ENCODE results near the gene LRRC10B.

LRRC10B gene

GRCh38 chr11:61549662-61550568 lies 41.4 kb downstream of the LRRC10B start:
- peak; percentile 67 to 88 for DNase-seq

DNA sequence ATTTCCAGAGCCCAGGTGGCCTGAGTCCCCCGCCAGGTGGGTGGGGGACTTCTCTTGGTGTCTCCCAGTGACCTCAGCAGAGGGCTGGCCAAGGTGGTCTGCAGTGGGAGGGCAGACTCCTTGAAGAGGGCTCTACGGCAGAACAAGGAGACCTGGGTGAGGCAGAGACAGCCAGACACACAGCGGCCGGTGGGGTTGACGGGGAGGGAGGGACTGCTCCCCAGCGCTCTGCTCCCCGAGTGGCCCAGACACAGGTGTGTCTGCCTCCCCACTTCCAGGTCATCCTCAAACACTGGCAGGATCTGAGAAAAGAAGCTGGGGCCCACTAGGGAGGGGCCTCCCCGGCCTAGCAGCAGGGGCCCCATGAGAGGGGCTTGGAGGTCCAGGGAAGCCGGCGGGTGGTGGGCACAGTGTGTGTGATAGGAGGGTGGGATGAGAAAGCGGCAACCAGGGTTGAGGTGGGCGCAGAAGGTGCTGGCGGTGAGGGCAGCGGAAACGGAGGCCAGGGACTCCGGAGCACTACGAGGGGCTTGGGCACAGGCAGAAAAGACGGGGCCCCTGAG lies 42.2 kb downstream of the LRRC10B start:
- DNase-seq = no peak

- DNase-seq = peak; percentile 89 to 94
Measured at GRCh38 chr11:61551634-61552033, 43.1 kb downstream of the LRRC10B start.

DNA sequence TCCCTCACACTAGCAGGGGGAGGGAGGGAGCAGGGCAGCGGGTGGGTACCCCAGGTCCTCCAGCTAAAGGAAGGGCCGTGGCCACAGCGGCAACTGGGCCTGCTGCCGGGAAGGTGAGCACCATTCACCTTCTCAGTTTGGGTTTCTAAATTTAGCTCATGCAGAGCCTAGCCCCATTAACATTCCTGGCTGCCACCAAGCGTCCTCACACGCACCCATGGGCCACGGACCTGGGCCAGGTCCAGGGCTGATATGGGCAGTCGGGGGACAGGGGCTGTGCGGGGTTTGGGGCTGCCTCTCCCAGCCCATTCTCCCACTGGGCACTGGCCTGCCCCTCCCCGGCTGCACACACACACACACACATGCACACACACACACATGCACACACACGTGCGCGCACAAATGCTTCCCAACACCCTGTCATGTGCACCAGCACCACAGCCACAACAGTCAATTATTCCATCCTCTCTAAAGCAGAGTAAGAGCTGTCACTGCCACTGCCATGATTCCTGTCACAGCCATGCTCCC lies 43.6 kb downstream of the LRRC10B start:
- no peak for DNase-seq

- DNase-seq = no peak
Measured at GRCh38 chr11:61553373-61554171, 45.0 kb downstream of the LRRC10B start.

DNA sequence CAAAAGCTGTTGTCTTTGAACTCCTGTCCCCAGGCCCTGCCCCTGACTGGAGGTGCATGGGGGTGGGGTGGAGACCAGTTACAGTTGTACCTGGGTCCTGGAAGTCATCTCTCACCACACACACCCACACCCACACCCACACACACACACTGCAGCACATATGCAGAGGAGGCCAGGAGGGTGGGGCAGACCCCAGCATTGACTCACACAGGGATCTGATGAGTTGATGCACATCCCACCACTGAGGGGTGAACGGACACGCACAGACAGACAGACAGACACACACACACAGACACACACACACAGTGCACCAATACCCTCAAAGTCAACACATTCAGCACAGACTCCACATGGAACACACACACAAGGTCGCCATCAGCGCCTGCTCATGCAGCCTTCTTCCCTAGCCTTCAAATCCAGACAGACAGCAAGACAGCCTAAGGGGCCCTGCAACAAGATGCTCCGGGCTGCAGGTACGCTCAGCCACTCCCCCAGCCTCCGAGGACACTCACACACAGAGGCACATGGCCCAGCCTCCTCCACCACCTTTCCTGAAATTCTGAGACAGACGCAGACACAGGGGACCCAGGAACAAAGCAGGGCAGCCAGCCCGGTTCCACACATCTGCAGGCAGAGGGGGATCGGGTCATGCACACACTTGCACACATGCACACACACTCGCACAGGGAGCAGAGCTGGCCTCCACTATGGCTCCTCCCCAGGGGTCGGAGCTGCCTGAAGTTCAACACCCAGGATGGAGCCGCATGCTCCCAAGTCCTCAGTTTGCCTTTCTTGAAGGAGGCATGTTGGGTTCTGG lies 45.8 kb downstream of the LRRC10B start:
- DNase-seq = no peak

DNA sequence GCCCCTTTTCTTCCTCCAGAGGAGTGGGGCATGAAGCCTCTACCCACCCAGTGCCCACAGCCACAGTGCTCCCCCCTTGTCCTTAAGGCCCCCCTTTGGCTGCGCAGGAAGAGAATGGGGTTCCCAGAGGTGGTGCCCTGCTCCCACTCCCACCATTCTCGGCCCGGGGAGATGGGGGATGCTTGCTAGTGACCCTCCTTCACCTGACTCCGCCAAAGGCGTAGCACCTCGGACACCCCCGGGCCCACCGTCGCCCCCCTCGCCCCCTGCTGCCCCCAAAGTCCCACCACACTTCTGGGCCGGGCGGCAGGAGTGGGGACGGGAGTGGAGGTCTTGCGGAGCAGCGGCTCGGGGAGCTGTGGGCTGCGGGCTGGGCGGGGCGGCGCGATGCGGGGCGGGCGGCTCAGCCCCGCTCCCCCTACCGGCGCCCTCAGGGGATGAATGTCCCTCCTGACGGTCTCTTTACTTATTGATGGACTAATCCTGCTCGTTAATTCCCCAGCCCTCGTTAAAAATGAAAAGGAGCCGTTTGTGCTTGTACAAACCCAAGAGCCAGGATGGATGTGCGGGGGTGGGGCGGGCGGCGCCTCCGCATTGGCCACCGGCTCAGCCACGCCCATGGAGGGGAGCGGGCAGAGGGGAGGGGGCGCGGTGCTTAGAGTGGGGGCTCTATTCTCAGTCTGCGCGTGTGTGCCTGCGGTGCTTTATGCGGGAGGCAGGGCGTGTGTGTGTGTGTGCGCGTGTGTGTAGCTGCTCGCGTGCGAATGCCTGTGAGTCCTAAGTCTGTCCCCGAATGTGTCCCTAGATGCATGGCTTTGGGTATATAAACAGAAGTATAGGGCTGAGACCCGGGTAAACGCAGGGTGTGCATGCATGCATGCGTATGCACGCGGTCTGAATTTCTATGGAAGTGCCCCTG lies 46.8 kb downstream of the LRRC10B start:
- no peak for DNase-seq

DNA sequence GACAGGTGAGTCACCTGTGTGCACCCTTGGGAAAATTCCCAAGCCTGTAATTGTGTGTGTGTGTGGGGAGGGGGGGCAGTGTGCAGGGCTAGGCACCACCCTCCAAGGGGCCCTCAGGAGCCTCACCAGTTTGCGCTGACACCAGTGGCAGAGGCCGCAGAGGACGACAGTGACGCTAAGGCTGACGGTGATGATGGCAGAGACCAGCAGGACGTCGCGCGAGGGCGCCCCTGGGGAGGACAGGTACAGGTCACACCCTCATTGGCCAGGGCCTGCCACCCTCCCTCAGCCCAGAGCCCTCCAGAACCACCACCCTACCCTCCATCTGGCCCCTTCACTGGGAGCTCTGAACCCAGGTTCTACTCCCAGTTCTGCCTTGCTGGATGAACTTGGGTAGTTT lies 47.4 kb downstream of the LRRC10B start:
- DNase-seq = no peak

- DNase-seq = no peak
Measured at GRCh38 chr11:61556621-61557020, 48.1 kb downstream of the LRRC10B start.

Data from NCI-H446 (cell line).